Brain microvascular endothelial cell (primary cell): Measurements from ENCODE around the gene ZNF536.

ENCODE experiments used
- DNase-seq: peaks from one replicate; pipeline ENCODE4 v3.0.0-alpha.2; 2020
- H3K27ac ChIP-seq: fragments of 250-450 bp; sonication (Bioruptor Pico); 2 replicates; pipeline ENCODE4 v1.5.1; 2020; ENCODE audit warnings: mild to moderate bottlenecking, moderate library complexity
- H3K27me3 ChIP-seq: fragments of 250-450 bp; sonication (Bioruptor Pico); replicated peaks from 2 replicates; pipeline ENCODE4 v1.5.1; 2020; ENCODE audit warnings: mild to moderate bottlenecking
- H3K36me3 ChIP-seq: fragments of 250-450 bp; sonication (Bioruptor Pico); replicated peaks from 2 replicates; pipeline ENCODE4 v1.5.1; 2020; ENCODE audit warnings: mild to moderate bottlenecking
- H3K4me3 ChIP-seq: 2 replicates; pipeline ENCODE4 v1.5.1; 2011; ENCODE audit warnings: low read depth, mild to moderate bottlenecking, control low read depth, low read length, moderate library complexity
- in situ Hi-C: cut with HindIII; loops from 2 replicates; pipeline ENCODE4 v1.10.0; 2017; ENCODE audit warnings: low sequenced_read_pairs, low pct_ligation_motif_present
- TF ChIP-seq, protein P1 (sequence below): IDR thresholded peaks from 2 replicates; pipeline ENCODE4 v1.5.1; 2011; ENCODE audit warnings: low read depth, mild to moderate bottlenecking, moderate library complexity, low read length, control low read depth, inconsistent platforms; ENCODE audit errors: missing control alignments

The ZNF536 gene

DNA sequence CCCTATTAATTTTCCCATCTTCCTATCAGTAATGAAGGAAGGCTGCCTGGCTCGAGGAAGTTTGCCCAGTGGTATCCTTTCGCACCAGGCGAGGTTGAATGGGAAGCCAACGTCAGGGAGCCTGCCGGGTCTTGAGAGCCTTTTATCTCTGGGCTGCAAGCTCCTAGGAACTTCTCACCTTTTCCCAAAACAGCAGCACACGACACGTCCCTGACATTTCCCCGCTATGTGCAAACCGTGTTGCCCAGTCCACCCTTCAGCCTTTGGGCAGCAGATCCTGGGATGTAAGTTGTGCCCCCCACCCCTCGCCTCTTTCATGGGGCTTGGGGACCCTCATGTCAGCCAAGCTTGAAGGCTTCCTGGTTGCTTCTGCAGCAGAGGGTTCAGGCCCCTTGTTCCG is 179.1 kb downstream of the ZNF536 start:
- TF ChIP-seq, protein P1, sequence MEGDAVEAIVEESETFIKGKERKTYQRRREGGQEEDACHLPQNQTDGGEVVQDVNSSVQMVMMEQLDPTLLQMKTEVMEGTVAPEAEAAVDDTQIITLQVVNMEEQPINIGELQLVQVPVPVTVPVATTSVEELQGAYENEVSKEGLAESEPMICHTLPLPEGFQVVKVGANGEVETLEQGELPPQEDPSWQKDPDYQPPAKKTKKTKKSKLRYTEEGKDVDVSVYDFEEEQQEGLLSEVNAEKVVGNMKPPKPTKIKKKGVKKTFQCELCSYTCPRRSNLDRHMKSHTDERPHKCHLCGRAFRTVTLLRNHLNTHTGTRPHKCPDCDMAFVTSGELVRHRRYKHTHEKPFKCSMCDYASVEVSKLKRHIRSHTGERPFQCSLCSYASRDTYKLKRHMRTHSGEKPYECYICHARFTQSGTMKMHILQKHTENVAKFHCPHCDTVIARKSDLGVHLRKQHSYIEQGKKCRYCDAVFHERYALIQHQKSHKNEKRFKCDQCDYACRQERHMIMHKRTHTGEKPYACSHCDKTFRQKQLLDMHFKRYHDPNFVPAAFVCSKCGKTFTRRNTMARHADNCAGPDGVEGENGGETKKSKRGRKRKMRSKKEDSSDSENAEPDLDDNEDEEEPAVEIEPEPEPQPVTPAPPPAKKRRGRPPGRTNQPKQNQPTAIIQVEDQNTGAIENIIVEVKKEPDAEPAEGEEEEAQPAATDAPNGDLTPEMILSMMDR: no peak
- no peaks in the 10 kb centered on the region for H3K36me3 ChIP-seq
- DNase-seq: no peak
- in situ Hi-C loops: no loop called here
- H3K27ac ChIP-seq: no peak overlapping the region
- no peaks in the 10 kb centered on the region for H3K27me3 ChIP-seq
- H3K4me3 ChIP-seq: no peak overlapping the region

DNA sequence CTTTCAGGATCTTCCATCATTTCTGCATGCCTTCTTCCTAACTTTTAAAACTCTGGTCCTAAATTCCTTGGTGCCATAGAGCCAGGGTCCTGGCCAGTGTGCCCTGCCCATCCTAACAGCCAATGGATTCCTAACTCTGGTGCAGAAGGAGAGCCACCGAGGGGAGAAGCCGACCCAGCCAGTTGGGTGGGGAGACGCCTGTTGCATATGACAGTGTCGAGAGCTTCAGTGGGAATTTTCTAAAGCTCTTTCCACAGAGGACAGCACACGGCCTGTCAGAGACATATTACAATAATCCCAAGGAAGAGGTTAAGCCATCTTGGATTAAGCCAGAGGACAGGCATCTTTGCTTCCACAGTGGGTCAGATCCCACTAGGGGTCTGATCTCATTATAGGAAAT is 180.4 kb downstream of the ZNF536 start:
- TF ChIP-seq, protein P1: no peak
- H3K27me3 ChIP-seq: no peaks in the 10 kb centered on the region
- H3K27ac ChIP-seq: no peak overlapping the region
- in situ Hi-C loops: no loop called here
- no peak overlapping the region for H3K4me3 ChIP-seq
- DNase-seq: no peak
- no peaks in the 10 kb centered on the region for H3K36me3 ChIP-seq

DNA sequence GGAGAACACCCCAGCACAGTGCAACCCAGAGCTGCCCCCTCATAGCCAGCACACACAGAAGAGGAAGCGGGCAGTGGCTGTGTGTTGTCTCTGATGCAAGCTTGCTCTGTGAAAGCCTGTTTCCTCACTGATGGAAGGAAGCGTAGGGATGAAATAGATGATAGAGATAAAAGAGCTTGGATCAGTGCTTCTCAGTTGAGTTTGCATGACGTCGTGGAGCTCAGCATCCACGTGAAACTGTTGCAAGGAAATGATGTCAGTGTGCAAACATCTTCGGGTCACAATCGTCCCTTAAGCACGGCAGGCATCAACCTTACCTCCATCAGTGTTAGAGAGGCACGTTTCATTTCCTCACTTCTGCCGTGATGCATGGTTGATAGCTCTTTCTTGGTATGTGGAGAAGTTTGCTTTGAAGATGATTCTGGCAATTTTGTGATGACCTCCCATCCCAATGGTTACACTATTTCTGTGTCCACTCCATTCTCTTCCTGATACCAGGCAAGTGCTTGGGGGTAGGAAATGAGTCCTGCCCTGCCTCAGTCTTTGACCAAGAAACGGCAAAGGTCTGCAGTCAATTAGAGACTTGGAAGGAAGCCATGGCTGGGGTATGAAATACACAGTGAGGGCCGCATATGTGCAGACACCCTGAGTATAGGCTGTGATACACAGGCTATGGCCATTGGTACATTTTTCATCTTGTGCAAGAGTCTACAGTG is 183.0 kb downstream of the ZNF536 start:
- TF ChIP-seq, protein P1: no peak

DNA sequence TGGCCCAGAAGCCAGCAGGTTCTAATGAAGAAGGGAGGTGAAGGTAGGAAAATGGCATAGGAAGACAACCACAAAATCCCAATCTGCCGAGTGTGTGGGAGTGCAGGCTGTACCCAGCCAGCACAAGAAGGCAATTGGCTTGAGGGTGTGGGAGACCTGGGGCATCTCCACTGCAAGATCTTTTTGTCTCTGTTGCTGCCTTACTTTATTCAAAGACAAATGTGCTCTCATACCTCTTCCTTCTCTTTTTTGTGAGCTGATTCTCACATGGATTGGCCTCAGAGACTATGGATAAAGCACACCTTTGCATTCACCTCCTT is 183.6 kb downstream of the ZNF536 start:
- H3K27me3 ChIP-seq: no peaks in the 10 kb centered on the region
- in situ Hi-C loops: no loop called here
- H3K27ac ChIP-seq: no peak overlapping the region
- TF ChIP-seq, protein P1: no peak
- no peak for DNase-seq
- no peak overlapping the region for H3K4me3 ChIP-seq
- no peaks in the 10 kb centered on the region for H3K36me3 ChIP-seq

More for the DNA sequence above, 183.0 kb downstream of the ZNF536 start:
- no peak for DNase-seq
- no peak overlapping the region for H3K4me3 ChIP-seq
- H3K27ac ChIP-seq: no peak overlapping the region
- no peaks in the 10 kb centered on the region for H3K27me3 ChIP-seq
- no peaks in the 10 kb centered on the region for H3K36me3 ChIP-seq
- in situ Hi-C loops: no loop called here

DNA sequence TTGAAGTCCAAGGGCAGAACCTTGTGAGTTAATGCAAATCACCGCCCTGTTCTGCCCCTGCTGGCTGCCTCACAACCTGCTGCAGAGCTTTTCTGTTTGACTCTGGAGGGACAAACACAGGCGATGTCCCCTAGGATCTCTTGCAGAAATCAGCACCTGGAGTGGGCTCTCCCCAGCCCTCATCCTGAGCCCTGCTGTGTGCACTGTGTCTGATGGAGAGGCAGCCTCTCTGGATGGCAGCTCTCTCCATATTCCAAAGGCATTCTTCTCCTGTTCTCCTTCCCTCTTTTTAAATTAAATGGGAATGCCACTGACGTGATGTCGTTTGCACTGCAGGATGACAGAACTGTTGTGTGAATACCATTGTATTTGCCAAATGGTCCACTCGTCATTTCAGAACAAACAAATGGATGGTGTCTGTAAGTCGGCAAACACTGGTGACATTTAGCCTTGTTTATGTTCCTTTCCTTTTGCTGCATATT is 184.1 kb downstream of the ZNF536 start:
- in situ Hi-C loops: no loop called here
- no peak overlapping the region for H3K4me3 ChIP-seq
- H3K27ac ChIP-seq: no peak overlapping the region
- no peaks in the 10 kb centered on the region for H3K36me3 ChIP-seq
- H3K27me3 ChIP-seq: no peaks in the 10 kb centered on the region
- DNase-seq: no peak
- TF ChIP-seq, protein P1: no peak

DNA sequence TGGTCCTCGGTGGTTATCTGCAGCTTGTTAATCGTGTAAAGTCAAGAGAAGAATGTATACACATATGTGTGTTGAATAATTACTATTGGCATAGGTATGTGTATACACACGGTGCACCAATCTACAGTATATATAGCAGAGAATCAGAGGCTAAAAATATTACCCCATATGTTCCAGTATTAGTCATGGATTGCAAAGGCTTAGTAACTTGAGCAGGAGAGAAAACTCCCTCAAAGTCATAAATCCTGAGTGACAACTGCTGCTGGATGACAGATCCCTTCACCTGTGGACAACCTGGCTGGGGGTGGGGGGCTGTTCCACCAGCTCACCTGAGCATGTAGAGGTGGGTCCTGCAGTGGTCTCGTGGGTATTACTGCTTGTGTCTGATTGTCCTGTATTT is 185.0 kb downstream of the ZNF536 start:
- Histone ChIP-seq H3K36me3 (no peaks in the 10 kb centered on the region), H3K4me3 (no peak overlapping the region), H3K27ac (no peak overlapping the region), H3K27me3 (no peaks in the 10 kb centered on the region)
- in situ Hi-C loops: no loop called here
- DNase-seq: no peak
- TF ChIP-seq, protein P1: no peak
